Panc1 (cell line): ENCODE measurements around the gene PSME3. TPM values are rescaled to one million over a fixed set of nuclear protein-coding genes. Genes with fewer than 3 reads are reported as not detected.

ENCODE experiments used
- ATAC-seq: fragments of 200-7000 bp; cut with Tn5 transposase; 2 replicates; pipeline ENCODE4 v1.9.1; 2020; ENCODE audit warnings: mild to moderate bottlenecking, moderate library complexity
- BruUV-seq: library from RNA; stranded (reverse); fragments of 400-500 nt; replicated peaks from 2 replicates; lab custom pipeline; 2021; lab: Mats Ljungman, UMichigan
- CTCF ChIA-PET: fragments of 300-600 bp; sonication (Branson Sonifier 250); formaldehyde crosslinking; loops from one replicate; lab custom pipeline; 2022; ENCODE audit warnings: antibody characterized with exemption; lab: Charles Lee
- POLR2A ChIA-PET: fragments of 300-600 bp; sonication (Branson Sonifier 250); formaldehyde crosslinking; loops from one replicate; lab custom pipeline; 2022; ENCODE audit warnings: antibody characterized with exemption; lab: Charles Lee
- DNase-seq: peaks from one replicate; pipeline ENCODE4 v3.0.0-alpha.2; 2010; ENCODE audit warnings: low read depth, low spot score
- H3K27ac ChIP-seq: 2 replicates; pipeline ENCODE4 v1.5.1; 2011; ENCODE audit warnings: mild to moderate bottlenecking, low read length, inconsistent platforms
- H3K27me3 ChIP-seq: fragments of 200-500 bp; sonication (Bioruptor generic); 2 replicates; pipeline ENCODE4 v1.6.0; 2014; ENCODE audit warnings: low read length, inconsistent platforms; ENCODE audit not compliant: control insufficient read depth, insufficient read depth
- H3K36me3 ChIP-seq: fragments of 200-500 bp; sonication (Bioruptor generic); 2 replicates; pipeline ENCODE4 v1.5.1; 2014; ENCODE audit warnings: inconsistent platforms, mild to moderate bottlenecking, low read length, moderate library complexity; ENCODE audit not compliant: control insufficient read depth, insufficient read depth
- H3K4me1 ChIP-seq: 2 replicates; pipeline ENCODE4 v1.5.1; 2011; ENCODE audit warnings: inconsistent platforms, mild to moderate bottlenecking, low read length, moderate library complexity; ENCODE audit not compliant: control insufficient read depth, insufficient read depth
- H3K4me3 ChIP-seq, 2 experiments: 2 replicates each; pipeline ENCODE4 v1.5.1; 2011 to 2012; ENCODE audit warnings: low read depth in 2 of 2, low read length in 2 of 2, mild to moderate bottlenecking in 2 of 2, inconsistent platforms in 1 of 2, moderate library complexity in 1 of 2
- H3K9me3 ChIP-seq: fragments of 200-500 bp; sonication (Bioruptor generic); 2 replicates; pipeline ENCODE4 v1.5.1; 2014; ENCODE audit warnings: low read depth, mild to moderate bottlenecking, inconsistent platforms, low read length, moderate library complexity; ENCODE audit not compliant: control insufficient read depth, insufficient read depth
- POLR2AphosphoS5 ChIP-seq: IDR thresholded peaks from 2 replicates; pipeline ENCODE4 v1.6.1; 2012; ENCODE audit warnings: mild to moderate bottlenecking, low read depth, low read length, moderate library complexity
- REST ChIP-seq, 2 experiments: IDR thresholded peaks; 2 replicates each; pipeline ENCODE4 v1.6.1; 2011 to 2012; ENCODE audit warnings: low read depth in 2 of 2, control low read depth in 1 of 2, low read length in 1 of 2, mild to moderate bottlenecking in 1 of 2, moderate library complexity in 1 of 2; ENCODE audit not compliant: insufficient read depth in 1 of 2
- SIN3A ChIP-seq: IDR thresholded peaks from 2 replicates; pipeline ENCODE4 v1.6.1; 2012; ENCODE audit warnings: low read depth, mild to moderate bottlenecking, low read length, moderate library complexity, borderline replicate concordance; ENCODE audit not compliant: insufficient read depth
- TCF7L2 ChIP-seq: IDR thresholded peaks from 2 replicates; pipeline ENCODE4 v1.6.1; 2011; ENCODE audit warnings: mild to moderate bottlenecking, low read depth, low read length, inconsistent platforms
- in situ Hi-C: cut with HindIII; loops from 2 replicates; pipeline ENCODE4 v1.10.0; 2016; ENCODE audit warnings: low sequenced_read_pairs, low pct_unique_long_range_greater_than_20kb
- intact Hi-C: fragments of 100-400 bp; cut with micrococcal nuclease; formaldehyde crosslinking; loops from one replicate; pipeline ENCODE4 v1.10.0; 2022; ENCODE audit not compliant: unreplicated experiment
- total RNA-seq: library from RNA; stranded (reverse); gene quantifications from one replicate; pipeline ENCODE4 v1.2.1, GENCODE V29; 2021; ENCODE audit not compliant: unreplicated experiment
- TF ChIP-seq, protein P1 (sequence below): fragments of 450-650 bp; IDR thresholded peaks from 2 replicates; pipeline ENCODE4 v1.5.1; 2017; ENCODE audit warnings: mild to moderate bottlenecking

The PSME3 gene
- total RNA-seq, 1 experiment from 2014 or later = 110 TPM

GRCh38 chr17:42848093-42848492 is 14.9 kb downstream of the PSME3 start:
- DNase-seq = no peak
- no peaks in the 10 kb centered on the region for H3K9me3 ChIP-seq
- ChIA-PET CTCF (interaction anchor here (0.6 to 0.7 kb wide), 2 partner anchors 63 to 165 kb away, joined by 4 to 5 read pairs; no protein-coding TSS in a partner anchor), POLR2A (no interaction called here)
- no peaks in the 10 kb centered on the region for H3K36me3 ChIP-seq
- in situ Hi-C loops = no loop called here
- TF ChIP-seq TCF7L2 = no peak
- TF ChIP-seq, protein P1, sequence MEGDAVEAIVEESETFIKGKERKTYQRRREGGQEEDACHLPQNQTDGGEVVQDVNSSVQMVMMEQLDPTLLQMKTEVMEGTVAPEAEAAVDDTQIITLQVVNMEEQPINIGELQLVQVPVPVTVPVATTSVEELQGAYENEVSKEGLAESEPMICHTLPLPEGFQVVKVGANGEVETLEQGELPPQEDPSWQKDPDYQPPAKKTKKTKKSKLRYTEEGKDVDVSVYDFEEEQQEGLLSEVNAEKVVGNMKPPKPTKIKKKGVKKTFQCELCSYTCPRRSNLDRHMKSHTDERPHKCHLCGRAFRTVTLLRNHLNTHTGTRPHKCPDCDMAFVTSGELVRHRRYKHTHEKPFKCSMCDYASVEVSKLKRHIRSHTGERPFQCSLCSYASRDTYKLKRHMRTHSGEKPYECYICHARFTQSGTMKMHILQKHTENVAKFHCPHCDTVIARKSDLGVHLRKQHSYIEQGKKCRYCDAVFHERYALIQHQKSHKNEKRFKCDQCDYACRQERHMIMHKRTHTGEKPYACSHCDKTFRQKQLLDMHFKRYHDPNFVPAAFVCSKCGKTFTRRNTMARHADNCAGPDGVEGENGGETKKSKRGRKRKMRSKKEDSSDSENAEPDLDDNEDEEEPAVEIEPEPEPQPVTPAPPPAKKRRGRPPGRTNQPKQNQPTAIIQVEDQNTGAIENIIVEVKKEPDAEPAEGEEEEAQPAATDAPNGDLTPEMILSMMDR = no peak
- TF ChIP-seq POLR2AphosphoS5 = no peak
- intact Hi-C loops = loop anchor here (5.0 kb wide), 1 partner anchor 89 kb away; no protein-coding TSS in a partner anchor
- BruUV-seq = no TSS peak
- H3K27ac ChIP-seq = no peak overlapping the region
- no peak for ATAC-seq
- no peaks in the 10 kb centered on the region for H3K4me1 ChIP-seq
- no peak overlapping the region for H3K4me3 ChIP-seq
- no peaks in the 10 kb centered on the region for H3K27me3 ChIP-seq

- ChIA-PET CTCF (interaction anchor here (0.6 kb wide), 1 partner anchor 83 kb away, joined by 7 read pairs; no protein-coding TSS in a partner anchor), POLR2A (no interaction called here)
- Histone ChIP-seq H3K9me3 (no peaks in the 10 kb centered on the region), H3K4me3 (no peak overlapping the region), H3K27ac (no peak overlapping the region), H3K36me3 (no peaks in the 10 kb centered on the region), H3K27me3 (no peaks in the 10 kb centered on the region), H3K4me1 (no peaks in the 10 kb centered on the region)
- ATAC-seq (no peak), DNase-seq (no peak)
- in situ Hi-C loops (no loop called here), intact Hi-C loops (loop anchor here (5.0 kb wide), 1 partner anchor 88 kb away; no protein-coding TSS in a partner anchor)
- no TSS peak for BruUV-seq
- no peak for TF ChIP-seq TCF7L2
- TF ChIP-seq SIN3A = no peak
- no peak for TF ChIP-seq REST (IDR thresholded peaks at IDR 0.05; ENCODE audit: insufficient read depth in 1 of 2, low read depth in 2 of 2, low read length in 1 of 2)
Measured at GRCh38 chr17:42849031-42849430, 15.8 kb downstream of the PSME3 start.

DNA sequence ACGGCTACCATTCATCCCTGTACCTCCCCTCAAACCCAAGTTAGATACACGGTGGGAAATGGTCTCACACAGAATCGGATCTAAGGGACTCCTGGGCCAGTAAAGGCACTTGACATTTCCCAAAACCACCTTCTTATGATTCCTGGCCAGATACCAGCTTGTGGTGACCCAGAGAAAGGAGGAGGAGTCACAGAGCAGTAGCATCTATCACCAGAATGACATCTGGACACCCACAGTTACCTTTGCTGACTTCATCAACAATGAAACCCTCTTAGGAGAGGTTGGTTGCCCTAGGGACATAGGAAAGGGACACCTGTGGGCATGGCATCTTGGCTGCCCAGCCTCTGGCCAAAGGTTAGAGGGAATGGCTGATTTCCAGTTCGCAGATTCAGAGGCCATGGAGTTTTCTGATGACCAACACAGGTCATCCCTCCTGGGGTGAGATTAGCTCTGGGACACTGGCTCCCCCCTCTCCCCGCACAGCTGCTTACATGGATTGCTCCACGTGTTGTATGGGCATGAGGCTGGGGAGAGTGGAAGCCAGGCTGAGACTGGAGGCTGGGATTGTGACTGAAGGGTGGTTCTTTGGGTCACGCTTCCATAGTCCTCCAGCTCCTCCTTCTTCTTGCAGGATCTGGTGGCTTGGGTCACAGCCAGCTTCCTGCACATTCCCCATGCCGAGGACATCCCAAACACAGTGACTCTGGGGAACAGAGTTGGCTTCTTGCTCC is 16.4 kb downstream of the PSME3 start:
- DNase-seq (no peak), ATAC-seq (no peak)
- H3K4me1 ChIP-seq = no peaks in the 10 kb centered on the region
- H3K36me3 ChIP-seq = no peaks in the 10 kb centered on the region
- POLR2A ChIA-PET = no interaction called here
- H3K27me3 ChIP-seq = no peaks in the 10 kb centered on the region
- in situ Hi-C loops = no loop called here
- no peak overlapping the region for H3K4me3 ChIP-seq
- H3K27ac ChIP-seq = no peak overlapping the region
- no TSS peak for BruUV-seq
- no peaks in the 10 kb centered on the region for H3K9me3 ChIP-seq
- intact Hi-C loops = loop anchor here (5.0 kb wide), 1 partner anchor 88 kb away; no protein-coding TSS in a partner anchor
- CTCF ChIA-PET = no interaction called here
- TF ChIP-seq, protein P1 = no peak
- TF ChIP-seq TCF7L2 = no peak
